GM23338 (cell line): ENCODE data around the gene SORCS2. TPM values are rescaled to one million over a fixed set of nuclear protein-coding genes. Genes with fewer than 3 reads are reported as not detected.
"Not testable (repeated sequence)": the region's sequence is repeated elsewhere in the genome, so short reads cannot be mapped to it uniquely, and the experiment has no call there.

ENCODE experiments used
- ATAC-seq: fragments of 200-7000 bp; cut with Tn5 transposase; 3 replicates; pipeline ENCODE4 v1.9.1; 2020
- DNase-seq: peaks from one replicate; pipeline ENCODE4 v3.0.0-alpha.2; 2015; ENCODE audit warnings: low spot score
- H2AFZ ChIP-seq: fragments of 200-600 bp; sonication (generic); 2 replicates; pipeline ENCODE4 v1.8.0; 2016; ENCODE audit warnings: antibody characterized with exemption, mild to moderate bottlenecking, moderate library complexity
- H3F3A ChIP-seq: fragments of 200-600 bp; sonication (generic); replicated peaks from 2 replicates; pipeline ENCODE4 v1.8.0; 2017; ENCODE audit warnings: antibody characterized with exemption, mixed run types, low read depth
- H3K27ac ChIP-seq: fragments of 200-600 bp; sonication (generic); 2 replicates; pipeline ENCODE4 v1.6.1; 2016; ENCODE audit warnings: low read depth
- H3K27me3 ChIP-seq: fragments of 200-600 bp; sonication (generic); 2 replicates; pipeline ENCODE4 v1.8.0; 2016; ENCODE audit warnings: mild to moderate bottlenecking, mixed run types, moderate library complexity; ENCODE audit not compliant: insufficient read depth
- H3K36me3 ChIP-seq: fragments of 200-600 bp; sonication (generic); 2 replicates; pipeline ENCODE4 v1.8.0; 2016; ENCODE audit warnings: mild to moderate bottlenecking; ENCODE audit not compliant: insufficient read depth
- H3K4me1 ChIP-seq: fragments of 200-600 bp; sonication (generic); 2 replicates; pipeline ENCODE4 v1.8.0; 2016; ENCODE audit warnings: mild to moderate bottlenecking, moderate library complexity; ENCODE audit not compliant: insufficient read depth
- H3K4me2 ChIP-seq: fragments of 200-600 bp; sonication (generic); 2 replicates; pipeline ENCODE4 v1.7.1; 2017; ENCODE audit warnings: mixed run types
- H3K4me3 ChIP-seq: fragments of 200-600 bp; sonication (generic); 2 replicates; pipeline ENCODE4 v1.6.1; 2016; ENCODE audit warnings: mixed run types
- H3K79me2 ChIP-seq: fragments of 200-600 bp; sonication (generic); replicated peaks from 2 replicates; pipeline ENCODE4 v1.8.0; 2017; ENCODE audit warnings: mild to moderate bottlenecking; ENCODE audit not compliant: insufficient read depth
- H3K9me2 ChIP-seq: fragments of 200-600 bp; sonication (generic); 2 replicates; pipeline ENCODE4 v1.8.0; 2017; ENCODE audit not compliant: insufficient read depth
- H4K20me1 ChIP-seq: fragments of 200-600 bp; sonication (generic); replicated peaks from 2 replicates; pipeline ENCODE4 v1.8.0; 2017; ENCODE audit warnings: mild to moderate bottlenecking; ENCODE audit not compliant: insufficient read depth
- H3K27ac Mint-ChIP-seq: 2 replicates; pipeline ENCODE4 v1.8.0; 2020; ENCODE audit warnings: inconsistent platforms, mild to moderate bottlenecking, moderate library complexity, mixed read lengths
- H3K27me3 Mint-ChIP-seq: 3 replicates; pipeline ENCODE4 v1.8.0; 2022; ENCODE audit warnings: low read depth, mild to moderate bottlenecking, moderate library complexity, mixed read lengths, inconsistent platforms; ENCODE audit not compliant: insufficient read depth, poor library complexity
- H3K36me3 Mint-ChIP-seq: 3 replicates; pipeline ENCODE4 v1.8.0; 2021; ENCODE audit warnings: low read depth, mild to moderate bottlenecking, inconsistent platforms, moderate library complexity, mixed read lengths
- H3K4me1 Mint-ChIP-seq: 3 replicates; pipeline ENCODE4 v1.8.0; 2020; ENCODE audit warnings: mild to moderate bottlenecking, inconsistent platforms, mixed read lengths
- H3K4me3 Mint-ChIP-seq: 3 replicates; pipeline ENCODE4 v1.8.0; 2021; ENCODE audit warnings: moderate library complexity, mild to moderate bottlenecking, inconsistent platforms, mixed read lengths
- H3K9me3 Mint-ChIP-seq: 3 replicates; pipeline ENCODE4 v1.8.0; 2020; ENCODE audit warnings: moderate library complexity, mild to moderate bottlenecking, inconsistent platforms, mixed read lengths
- JUNB ChIP-seq: IDR thresholded peaks from one replicate; pipeline ENCODE4 v1.6.1; 2016; ENCODE audit warnings: antibody characterized with exemption; ENCODE audit not compliant: unreplicated experiment
- ZNF331 ChIP-seq: fragments of 250-450 bp; sonication (Bioruptor Pico); IDR thresholded peaks from 2 replicates; pipeline ENCODE4 v1.5.0; 2020; ENCODE audit warnings: low read depth, mild to moderate bottlenecking, moderate library complexity
- polyA plus RNA-seq: library from polyadenylated mRNA; unstranded; fragments of >200 nt; fragmentation: Nextera tagmentation; extraction: Ambion mirVana; gene quantifications from 2 replicates; pipeline ENCODE4 v1.2.1, GENCODE V29; 2016
- total RNA-seq: library from RNA; depleted of rRNA; stranded (reverse); fragments of >200 nt; shearing (Covaris generic); gene quantifications from 2 replicates; pipeline ENCODE4 v1.2.3, GENCODE V29; 2014
- TF ChIP-seq, protein P1 (sequence below): fragments of 250-450 bp; sonication (Bioruptor Pico); IDR thresholded peaks from 2 replicates; pipeline ENCODE4 v1.5.0; 2020; ENCODE audit warnings: mild to moderate bottlenecking, moderate library complexity

SORCS2 gene
- total and polyA plus RNA-seq, 2 experiments from 2014 or later, result 0.47 to 2.4 TPM

DNA sequence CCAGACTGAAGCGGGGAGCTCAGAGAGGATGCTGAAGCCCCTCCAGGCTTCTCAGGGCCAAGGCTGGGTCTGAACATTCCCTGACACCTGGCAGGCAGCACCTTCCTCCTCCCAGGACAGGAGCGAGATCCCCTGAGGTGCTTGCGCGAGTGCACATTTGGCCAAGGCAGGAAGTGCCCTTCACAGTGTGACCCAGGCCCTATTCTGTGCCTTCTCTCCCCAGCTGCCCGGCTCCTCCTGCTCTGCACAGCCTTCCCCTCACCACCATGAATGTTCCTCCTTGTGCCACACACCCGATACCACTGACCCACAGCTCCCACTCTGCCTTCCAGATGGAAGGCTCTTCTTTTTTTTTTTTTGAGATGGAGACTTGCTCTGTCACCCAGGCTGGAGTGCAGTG lies 259.5 kb downstream of the SORCS2 start (continued):
- TF ChIP-seq, protein P1, sequence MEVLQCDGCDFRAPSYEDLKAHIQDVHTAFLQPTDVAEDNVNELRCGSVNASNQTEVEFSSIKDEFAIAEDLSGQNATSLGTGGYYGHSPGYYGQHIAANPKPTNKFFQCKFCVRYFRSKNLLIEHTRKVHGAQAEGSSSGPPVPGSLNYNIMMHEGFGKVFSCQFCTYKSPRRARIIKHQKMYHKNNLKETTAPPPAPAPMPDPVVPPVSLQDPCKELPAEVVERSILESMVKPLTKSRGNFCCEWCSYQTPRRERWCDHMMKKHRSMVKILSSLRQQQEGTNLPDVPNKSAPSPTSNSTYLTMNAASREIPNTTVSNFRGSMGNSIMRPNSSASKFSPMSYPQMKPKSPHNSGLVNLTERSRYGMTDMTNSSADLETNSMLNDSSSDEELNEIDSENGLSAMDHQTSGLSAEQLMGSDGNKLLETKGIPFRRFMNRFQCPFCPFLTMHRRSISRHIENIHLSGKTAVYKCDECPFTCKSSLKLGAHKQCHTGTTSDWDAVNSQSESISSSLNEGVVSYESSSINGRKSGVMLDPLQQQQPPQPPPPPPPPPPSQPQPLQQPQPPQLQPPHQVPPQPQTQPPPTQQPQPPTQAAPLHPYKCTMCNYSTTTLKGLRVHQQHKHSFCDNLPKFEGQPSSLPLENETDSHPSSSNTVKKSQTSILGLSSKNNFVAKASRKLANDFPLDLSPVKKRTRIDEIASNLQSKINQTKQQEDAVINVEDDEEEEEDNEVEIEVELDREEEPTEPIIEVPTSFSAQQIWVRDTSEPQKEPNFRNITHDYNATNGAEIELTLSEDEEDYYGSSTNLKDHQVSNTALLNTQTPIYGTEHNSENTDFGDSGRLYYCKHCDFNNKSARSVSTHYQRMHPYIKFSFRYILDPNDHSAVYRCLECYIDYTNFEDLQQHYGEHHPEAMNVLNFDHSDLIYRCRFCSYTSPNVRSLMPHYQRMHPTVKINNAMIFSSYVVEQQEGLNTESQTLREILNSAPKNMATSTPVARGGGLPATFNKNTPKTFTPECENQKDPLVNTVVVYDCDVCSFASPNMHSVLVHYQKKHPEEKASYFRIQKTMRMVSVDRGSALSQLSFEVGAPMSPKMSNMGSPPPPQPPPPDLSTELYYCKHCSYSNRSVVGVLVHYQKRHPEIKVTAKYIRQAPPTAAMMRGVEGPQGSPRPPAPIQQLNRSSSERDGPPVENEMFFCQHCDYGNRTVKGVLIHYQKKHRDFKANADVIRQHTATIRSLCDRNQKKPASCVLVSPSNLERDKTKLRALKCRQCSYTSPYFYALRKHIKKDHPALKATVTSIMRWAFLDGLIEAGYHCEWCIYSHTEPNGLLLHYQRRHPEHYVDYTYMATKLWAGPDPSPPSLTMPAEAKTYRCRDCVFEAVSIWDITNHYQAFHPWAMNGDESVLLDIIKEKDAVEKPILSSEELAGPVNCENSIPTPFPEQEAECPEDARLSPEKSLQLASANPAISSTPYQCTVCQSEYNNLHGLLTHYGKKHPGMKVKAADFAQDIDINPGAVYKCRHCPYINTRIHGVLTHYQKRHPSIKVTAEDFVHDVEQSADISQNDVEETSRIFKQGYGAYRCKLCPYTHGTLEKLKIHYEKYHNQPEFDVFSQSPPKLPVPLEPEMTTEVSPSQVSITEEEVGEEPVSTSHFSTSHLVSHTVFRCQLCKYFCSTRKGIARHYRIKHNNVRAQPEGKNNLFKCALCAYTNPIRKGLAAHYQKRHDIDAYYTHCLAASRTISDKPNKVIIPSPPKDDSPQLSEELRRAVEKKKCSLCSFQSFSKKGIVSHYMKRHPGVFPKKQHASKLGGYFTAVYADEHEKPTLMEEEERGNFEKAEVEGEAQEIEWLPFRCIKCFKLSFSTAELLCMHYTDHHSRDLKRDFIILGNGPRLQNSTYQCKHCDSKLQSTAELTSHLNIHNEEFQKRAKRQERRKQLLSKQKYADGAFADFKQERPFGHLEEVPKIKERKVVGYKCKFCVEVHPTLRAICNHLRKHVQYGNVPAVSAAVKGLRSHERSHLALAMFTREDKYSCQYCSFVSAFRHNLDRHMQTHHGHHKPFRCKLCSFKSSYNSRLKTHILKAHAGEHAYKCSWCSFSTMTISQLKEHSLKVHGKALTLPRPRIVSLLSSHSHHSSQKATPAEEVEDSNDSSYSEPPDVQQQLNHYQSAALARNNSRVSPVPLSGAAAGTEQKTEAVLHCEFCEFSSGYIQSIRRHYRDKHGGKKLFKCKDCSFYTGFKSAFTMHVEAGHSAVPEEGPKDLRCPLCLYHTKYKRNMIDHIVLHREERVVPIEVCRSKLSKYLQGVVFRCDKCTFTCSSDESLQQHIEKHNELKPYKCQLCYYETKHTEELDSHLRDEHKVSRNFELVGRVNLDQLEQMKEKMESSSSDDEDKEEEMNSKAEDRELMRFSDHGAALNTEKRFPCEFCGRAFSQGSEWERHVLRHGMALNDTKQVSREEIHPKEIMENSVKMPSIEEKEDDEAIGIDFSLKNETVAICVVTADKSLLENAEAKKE (CRISPR knock-in tag), result no peak
- no peak for TF ChIP-seq ZNF331 (CRISPR knock-in tag)
- TF ChIP-seq JUNB, result no peak

DNA sequence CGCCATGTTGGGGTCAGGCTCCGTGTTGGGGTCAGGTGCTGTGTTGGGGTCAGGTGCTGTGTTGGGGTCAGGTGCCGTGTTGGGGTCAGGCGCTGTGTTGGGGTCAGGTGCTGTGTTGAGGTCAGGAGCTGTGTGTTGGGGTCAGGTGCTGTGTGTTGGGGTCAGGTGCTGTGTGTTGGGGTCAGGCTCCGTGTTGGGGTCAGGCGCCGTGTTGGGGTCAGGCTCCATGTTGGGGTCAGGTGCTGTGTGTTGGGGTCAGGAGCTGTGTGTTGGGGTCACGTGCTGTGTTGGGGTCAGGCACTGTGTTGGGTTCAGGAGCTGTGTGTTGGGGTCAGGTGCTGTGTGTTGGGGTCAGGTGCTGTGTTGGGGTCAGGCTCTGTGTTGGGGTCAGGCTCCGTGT lies 260.5 kb downstream of the SORCS2 start:
- not testable (repeated sequence) for H3K4me1 ChIP-seq, H3K4me3 Mint-ChIP-seq

More for the DNA sequence above, 260.5 kb downstream of the SORCS2 start:
- H2AFZ ChIP-seq, H3K4me1 Mint-ChIP-seq, H3K79me2 ChIP-seq, H3K9me2 ChIP-seq, H3F3A ChIP-seq, DNase-seq, ATAC-seq, H4K20me1 ChIP-seq, H3K36me3 ChIP-seq, H3K27ac Mint-ChIP-seq, H3K27me3 ChIP-seq, H3K4me3 ChIP-seq, H3K4me2 ChIP-seq, H3K9me3 Mint-ChIP-seq, H3K36me3 Mint-ChIP-seq, H3K27ac ChIP-seq: not testable (repeated sequence)
- peaks cover 10% of the 10 kb centered on the region for H3K27me3 Mint-ChIP-seq
